Upper lobe of left lung (tissue), 4 donors: ENCODE results near the gene RAD23B.

ENCODE experiments used
- EP300 ChIP-seq, 4 donors: sonication (generic); formaldehyde crosslinking; IDR thresholded peaks; one replicate each; pipeline ENCODE4 v1.5.1; 2017; ENCODE audit warnings: antibody characterized with exemption in 4 of 4, control low read depth in 2 of 4
- POLR2AphosphoS5 ChIP-seq, 2 donors: sonication (generic); formaldehyde crosslinking; IDR thresholded peaks; one replicate each; pipeline ENCODE4 v1.5.1; 2017; ENCODE audit warnings: antibody characterized with exemption in 2 of 2
- TF ChIP-seq, protein P1 (sequence below), 6 experiments: fragments of 450-650 bp in 4 of 6; fragments of 200-600 bp in 2 of 6; sonication (generic) in 2 of 6; IDR thresholded peaks; one replicate each; pipeline ENCODE4 v1.5.1; 2016 to 2019; ENCODE audit warnings: antibody characterized with exemption in 6 of 6

DNA sequence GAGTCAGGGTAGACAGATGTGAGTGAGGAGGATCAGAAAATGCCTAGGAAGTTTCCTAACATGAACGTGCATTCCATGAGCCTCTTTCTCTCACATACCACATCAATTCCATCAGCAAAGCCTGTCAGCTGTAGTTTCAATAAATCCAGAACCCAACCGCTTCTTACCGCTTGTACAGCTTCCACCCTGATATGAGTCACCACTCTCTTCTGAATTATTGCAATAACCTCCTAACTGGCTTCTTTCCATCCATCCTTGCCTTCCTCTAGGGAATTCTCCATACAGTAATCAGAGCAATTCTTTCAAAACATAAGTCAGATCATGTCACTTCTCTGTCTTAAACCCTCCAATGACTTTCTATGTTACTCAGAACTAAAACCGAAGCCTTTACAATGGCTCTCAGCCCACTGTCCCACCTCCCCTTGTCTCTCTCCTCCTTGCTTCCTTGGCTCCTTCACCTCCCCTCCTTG is 8.1 kb upstream of the RAD23B start:
- TF ChIP-seq, protein P1, sequence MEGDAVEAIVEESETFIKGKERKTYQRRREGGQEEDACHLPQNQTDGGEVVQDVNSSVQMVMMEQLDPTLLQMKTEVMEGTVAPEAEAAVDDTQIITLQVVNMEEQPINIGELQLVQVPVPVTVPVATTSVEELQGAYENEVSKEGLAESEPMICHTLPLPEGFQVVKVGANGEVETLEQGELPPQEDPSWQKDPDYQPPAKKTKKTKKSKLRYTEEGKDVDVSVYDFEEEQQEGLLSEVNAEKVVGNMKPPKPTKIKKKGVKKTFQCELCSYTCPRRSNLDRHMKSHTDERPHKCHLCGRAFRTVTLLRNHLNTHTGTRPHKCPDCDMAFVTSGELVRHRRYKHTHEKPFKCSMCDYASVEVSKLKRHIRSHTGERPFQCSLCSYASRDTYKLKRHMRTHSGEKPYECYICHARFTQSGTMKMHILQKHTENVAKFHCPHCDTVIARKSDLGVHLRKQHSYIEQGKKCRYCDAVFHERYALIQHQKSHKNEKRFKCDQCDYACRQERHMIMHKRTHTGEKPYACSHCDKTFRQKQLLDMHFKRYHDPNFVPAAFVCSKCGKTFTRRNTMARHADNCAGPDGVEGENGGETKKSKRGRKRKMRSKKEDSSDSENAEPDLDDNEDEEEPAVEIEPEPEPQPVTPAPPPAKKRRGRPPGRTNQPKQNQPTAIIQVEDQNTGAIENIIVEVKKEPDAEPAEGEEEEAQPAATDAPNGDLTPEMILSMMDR (IDR thresholded peaks at IDR 0.05), result no peak
- peak in 1 of 2 donors; percentile 13 for TF ChIP-seq POLR2AphosphoS5 (IDR thresholded peaks at IDR 0.05)
- no peak for TF ChIP-seq EP300 (IDR thresholded peaks at IDR 0.05)
